Lower leg skin (tissue), 4 donors: Measurements from ENCODE around the gene FUT6. TPM values are rescaled to one million over a fixed set of nuclear protein-coding genes. Genes with fewer than 3 reads are reported as not detected.
"Not testable (repeated sequence)": the region's sequence is repeated elsewhere in the genome, so short reads cannot be mapped to it uniquely, and the experiment has no call there.

Experiments
- DNase-seq, 2 donors: peaks; one replicate each; pipeline ENCODE4 v3.0.0-alpha.2; 2019; ENCODE audit warnings: low spot score in 2 of 2
- H3K4me3 ChIP-seq: fragments of 200-600 bp; sonication (generic); 2 replicates; pipeline ENCODE4 v1.5.1; 2017; ENCODE audit warnings: mild to moderate bottlenecking, low read depth; ENCODE audit not compliant: poor library complexity, severe bottlenecking
- CTCF ChIP-seq, 3 donors: fragments of 450-650 bp; IDR thresholded peaks; one replicate each; pipeline ENCODE4 v1.5.1; 2016; ENCODE audit warnings: antibody characterized with exemption in 3 of 3, mild to moderate bottlenecking in 3 of 3, moderate library complexity in 2 of 3
- POLR2A ChIP-seq, 2 donors: fragments of 450-650 bp; IDR thresholded peaks; one replicate each; pipeline ENCODE4 v1.6.1; 2016 to 2017; ENCODE audit warnings: antibody characterized with exemption in 2 of 2, mild to moderate bottlenecking in 1 of 2, moderate library complexity in 1 of 2
- WGBS, 2 donors: methylation state at CpG; one replicate each; pipeline ENCODE4 v1.1.5; 2018; 5-methylcytosine and 5-hydroxymethylcytosine counted together
- intact Hi-C: fragments of 100-400 bp; cut with DNase I; formaldehyde crosslinking; loops from one replicate; pipeline ENCODE4 v1.15.0; 2023; ENCODE audit warnings: low total_unique reads
- total RNA-seq, 4 donors: library from RNA; depleted of rRNA; stranded (reverse); fragments of >200 nt; gene quantifications; one replicate each; pipeline ENCODE4 v1.1.0, GENCODE V29; 2016

FUT6 gene
- total RNA-seq, 4 donors from 2014 or later = 0.23 to 0.29 TPM; not detected in 2

GRCh38 chr19:5880604-5881078 is 41.1 kb upstream of the FUT6 start:
- TF ChIP-seq CTCF (IDR thresholded peaks at IDR 0.05) (no peak), POLR2A (IDR thresholded peaks at IDR 0.05) (no peak)
- 16 to 24% methylated on average over 15 of the region's 15 CpGs for WGBS, 2 donors
- no peak for DNase-seq
- intact Hi-C loops = no loop called here
- H3K4me3 ChIP-seq = no peak overlapping the region

- no peak for DNase-seq
- intact Hi-C loops = no loop called here
- H3K4me3 ChIP-seq = no peak overlapping the region
- 34 to 51% methylated on average over 6 of the region's 6 CpGs for WGBS, 2 donors
- TF ChIP-seq CTCF (IDR thresholded peaks at IDR 0.05) = no peak
- TF ChIP-seq POLR2A (IDR thresholded peaks at IDR 0.05) = no peak
Observed at GRCh38 chr19:5880196-5880595, 40.7 kb upstream of the FUT6 start.

GRCh38 chr19:5877882-5878281 is 38.4 kb upstream of the FUT6 start:
- DNase-seq = no peak
- TF ChIP-seq CTCF (IDR thresholded peaks at IDR 0.05) (no peak), POLR2A (IDR thresholded peaks at IDR 0.05) (no peak)
- WGBS, 2 donors = 81 to 83% methylated on average over 6 to 9 of the region's 9 CpGs
- no peak overlapping the region for H3K4me3 ChIP-seq
- intact Hi-C loops = no loop called here

GRCh38 chr19:5877427-5877826 is 37.9 kb upstream of the FUT6 start:
- TF ChIP-seq CTCF (IDR thresholded peaks at IDR 0.05) = no peak
- TF ChIP-seq POLR2A (IDR thresholded peaks at IDR 0.05) = no peak
- 88 to 91% methylated on average over 6 to 8 of the region's 8 CpGs for WGBS, 2 donors
- no peak overlapping the region for H3K4me3 ChIP-seq
- no peak for DNase-seq
- intact Hi-C loops = no loop called here

- intact Hi-C loops, DNase-seq, H3K4me3 ChIP-seq: not testable (repeated sequence)
- 70 to 82% methylated on average over 7 of the region's 7 CpGs for WGBS, 2 donors
Observed at GRCh38 chr19:5874496-5874895, 35.0 kb upstream of the FUT6 start.

- WGBS, 2 donors = 92 to 93% methylated on average over 12 of the region's 12 CpGs
- intact Hi-C loops = no loop called here
- TF ChIP-seq POLR2A (IDR thresholded peaks at IDR 0.05) = no peak
- TF ChIP-seq CTCF (IDR thresholded peaks at IDR 0.05) = no peak
Observed at GRCh38 chr19:5873617-5874199, 34.2 kb upstream of the FUT6 start.

More at GRCh38 chr19:5873617-5874199, 34.2 kb upstream of the FUT6 start:
- no peak for DNase-seq
- H3K4me3 ChIP-seq = no peak overlapping the region
